ENCODE data around the gene REPS2.

REPS2 gene

DNA sequence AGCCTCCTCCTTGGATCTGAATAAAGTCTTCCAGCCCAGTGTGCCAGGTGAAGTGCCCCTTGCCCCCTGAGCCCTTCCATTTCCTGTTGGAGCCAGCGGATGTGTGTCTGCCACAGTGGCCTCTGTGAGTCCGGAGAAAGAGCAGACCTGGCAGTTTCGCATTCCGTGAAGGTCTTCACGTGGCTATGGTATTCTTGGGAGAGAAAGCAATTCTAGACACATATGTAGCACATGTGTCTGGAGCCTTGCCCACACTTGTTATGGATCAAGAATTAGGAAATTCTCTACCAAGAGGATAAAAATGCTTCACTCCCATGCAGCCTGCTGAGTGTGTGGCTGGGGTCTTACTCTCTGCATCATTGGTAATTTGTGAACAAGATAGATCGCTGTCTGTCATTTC is 130.9 kb downstream of the REPS2 start:
- DNase-seq (ENCODE audit: extremely low read depth in 1 of 2, low read depth in 1 of 2) = no peak

DNA sequence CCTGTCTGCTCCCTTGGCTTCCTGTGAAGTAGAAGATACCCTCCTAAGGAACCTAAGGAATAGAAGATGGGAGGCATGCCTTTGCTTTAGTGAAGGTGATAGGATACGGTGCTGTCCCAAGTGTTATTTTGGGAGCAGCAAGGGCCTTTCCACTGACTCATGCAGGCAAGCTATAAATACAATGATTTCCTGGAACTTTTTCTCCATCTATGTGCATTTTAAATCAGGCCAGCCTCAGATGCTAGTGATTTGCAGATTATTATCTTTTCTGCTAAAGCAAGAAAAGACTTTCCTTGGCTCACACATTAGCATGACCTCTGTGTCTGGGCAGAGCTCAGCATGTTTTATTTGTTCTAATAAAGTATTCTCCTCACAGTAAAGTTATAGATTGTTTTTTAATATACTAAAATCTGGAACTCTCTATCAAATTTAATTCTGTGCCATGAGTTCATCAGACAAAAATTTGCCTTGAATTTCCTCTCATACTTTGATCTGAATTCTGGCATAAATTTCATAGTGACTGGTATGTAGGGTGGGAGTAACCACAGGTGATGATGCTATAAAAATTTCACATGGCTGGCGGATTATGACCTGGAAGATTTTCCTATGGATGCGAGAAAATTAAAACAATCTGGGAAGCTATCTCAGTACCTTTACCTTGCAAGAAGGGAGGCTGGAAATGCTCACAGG is 131.7 kb downstream of the REPS2 start:
- no peak for DNase-seq (ENCODE audit: extremely low read depth in 1 of 2, low read depth in 1 of 2)

- no peak for DNase-seq (ENCODE audit: extremely low read depth in 1 of 2, low read depth in 1 of 2)
These were observed 135.1 kb downstream of the REPS2 start for GRCh38 chrX:17081511-17081910.

GRCh38 chrX:17081968-17082367 is 135.5 kb downstream of the REPS2 start:
- DNase-seq (ENCODE audit: extremely low read depth in 1 of 2, low read depth in 1 of 2) = no peak

DNA sequence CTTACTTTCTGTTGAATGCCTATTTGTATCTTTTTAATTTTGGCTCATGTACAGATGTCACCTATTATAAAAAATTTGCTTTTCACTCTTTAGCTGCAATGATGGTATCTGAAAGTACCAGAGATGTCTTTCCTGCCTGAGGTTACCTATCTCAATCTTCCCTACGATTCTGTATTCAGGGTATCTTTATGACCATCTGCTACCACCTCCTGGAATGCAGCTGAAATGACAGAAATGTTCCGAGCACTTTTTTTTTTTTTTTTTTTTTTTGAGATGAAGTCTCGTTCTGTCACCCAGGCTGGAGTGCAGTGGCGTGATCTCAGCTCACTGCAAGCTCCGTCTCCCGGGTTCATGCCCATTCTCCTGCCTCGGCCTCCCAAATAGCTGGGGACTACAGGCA is 136.4 kb downstream of the REPS2 start:
- DNase-seq (ENCODE audit: extremely low read depth in 1 of 2, low read depth in 1 of 2) = no peak

DNA sequence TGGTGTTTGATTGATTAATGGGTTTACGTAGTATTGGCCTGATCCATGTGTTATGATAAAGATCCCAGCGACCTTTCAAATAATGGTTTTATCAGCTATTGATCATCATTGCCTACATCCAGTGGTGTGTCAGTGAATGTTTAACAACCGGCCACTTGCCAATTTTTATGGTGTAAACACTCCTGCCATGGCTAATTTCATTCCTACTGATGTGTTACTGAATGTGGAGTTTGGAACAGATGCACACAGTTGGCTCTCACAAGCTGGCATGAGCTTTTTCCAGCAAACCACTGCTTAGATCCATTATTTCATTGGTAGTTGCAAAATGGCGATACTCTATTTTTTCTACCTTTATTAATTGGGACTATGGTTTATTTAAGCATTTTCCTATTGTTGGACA is 139.9 kb downstream of the REPS2 start:
- no peak for DNase-seq (ENCODE audit: extremely low read depth in 1 of 2, low read depth in 1 of 2)

- DNase-seq (ENCODE audit: extremely low read depth in 1 of 2, low read depth in 1 of 2) = no peak
These were observed 148.7 kb downstream of the REPS2 start for GRCh38 chrX:17095161-17095560.

- DNase-seq (ENCODE audit: extremely low read depth in 1 of 2, low read depth in 1 of 2) = no peak
These were observed 152.2 kb downstream of the REPS2 start for GRCh38 chrX:17098516-17099247.

DNA sequence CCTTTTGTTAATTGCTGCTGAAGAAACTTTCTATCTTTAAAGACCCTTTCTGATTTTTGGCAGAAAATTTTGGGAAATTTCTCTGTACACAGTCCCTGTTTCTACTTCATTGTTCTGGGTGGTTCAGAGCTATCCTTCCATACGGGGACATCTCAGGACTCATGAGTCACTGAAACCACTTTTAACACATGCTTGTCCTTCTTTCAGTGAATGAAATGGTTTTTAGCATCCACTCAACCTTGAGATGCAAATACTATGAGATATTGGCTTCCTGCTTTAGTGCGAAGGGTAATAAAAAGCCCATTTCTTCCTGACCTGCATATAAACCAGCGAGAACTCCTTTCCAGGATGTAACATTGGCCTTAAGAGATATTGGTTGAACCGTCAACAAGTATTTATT is 158.0 kb downstream of the REPS2 start:
- no peak for DNase-seq (ENCODE audit: extremely low read depth in 1 of 2, low read depth in 1 of 2)

DNA sequence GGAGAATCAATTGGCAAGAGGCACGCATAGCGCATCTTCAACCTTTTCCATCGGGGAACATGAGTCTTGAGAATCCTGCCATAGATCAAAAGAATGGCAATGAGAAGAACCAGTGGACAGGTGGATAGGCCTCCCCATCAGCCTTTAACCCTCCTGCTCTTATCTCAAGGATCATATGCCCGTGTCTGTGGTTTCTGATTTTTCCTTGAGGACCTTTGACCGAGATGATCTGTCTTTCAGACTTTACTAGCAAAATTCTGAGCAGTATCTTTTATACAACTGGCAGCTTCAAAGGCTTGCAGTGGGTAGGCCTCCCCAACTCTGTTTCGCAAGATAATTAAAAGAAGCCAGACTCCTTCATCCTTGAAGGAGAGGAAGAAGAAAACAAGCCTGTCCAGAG is 174.4 kb downstream of the REPS2 start:
- DNase-seq (ENCODE audit: extremely low read depth in 1 of 2, low read depth in 1 of 2) = no peak

DNA sequence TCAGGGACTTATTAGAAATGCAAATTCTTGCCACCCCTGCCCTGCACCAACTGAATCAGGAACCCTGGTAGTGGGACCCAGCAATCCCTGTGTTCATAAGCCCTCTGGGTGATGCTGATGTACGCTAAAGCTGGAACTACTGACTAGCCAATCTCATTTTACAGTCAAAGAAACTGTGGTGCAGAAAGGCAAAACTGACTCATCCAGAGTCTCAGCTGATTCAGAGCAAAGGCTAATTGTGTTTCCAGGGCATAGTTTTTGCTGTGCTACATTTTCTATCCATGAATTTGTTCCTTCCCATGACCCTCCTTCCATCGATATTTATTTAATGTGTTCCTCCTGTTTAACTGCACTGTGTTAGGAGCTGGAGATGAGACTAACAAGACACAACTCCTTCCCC is 207.5 kb downstream of the REPS2 start:
- no peak for DNase-seq (ENCODE audit: extremely low read depth in 1 of 2, low read depth in 1 of 2)

DNA sequence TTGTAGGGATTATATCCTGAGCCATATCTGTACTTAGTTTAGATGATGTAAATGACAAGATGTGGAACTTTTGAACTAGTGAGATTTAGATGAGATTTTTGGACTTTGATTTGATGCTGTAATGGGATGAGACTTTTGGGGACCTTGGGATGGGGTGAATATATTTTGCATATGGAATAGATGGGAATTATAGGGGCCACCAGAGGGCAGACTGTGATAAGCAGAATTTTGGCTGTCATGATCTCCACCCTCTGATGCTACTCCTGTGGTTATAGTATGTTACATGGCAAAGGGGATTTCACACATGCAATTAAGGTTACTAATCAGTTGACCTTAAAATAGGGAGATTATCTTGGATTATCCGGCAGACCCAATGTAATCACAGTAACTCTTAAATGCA is 214.5 kb downstream of the REPS2 start:
- no peak for DNase-seq (ENCODE audit: extremely low read depth in 1 of 2, low read depth in 1 of 2)

DNA sequence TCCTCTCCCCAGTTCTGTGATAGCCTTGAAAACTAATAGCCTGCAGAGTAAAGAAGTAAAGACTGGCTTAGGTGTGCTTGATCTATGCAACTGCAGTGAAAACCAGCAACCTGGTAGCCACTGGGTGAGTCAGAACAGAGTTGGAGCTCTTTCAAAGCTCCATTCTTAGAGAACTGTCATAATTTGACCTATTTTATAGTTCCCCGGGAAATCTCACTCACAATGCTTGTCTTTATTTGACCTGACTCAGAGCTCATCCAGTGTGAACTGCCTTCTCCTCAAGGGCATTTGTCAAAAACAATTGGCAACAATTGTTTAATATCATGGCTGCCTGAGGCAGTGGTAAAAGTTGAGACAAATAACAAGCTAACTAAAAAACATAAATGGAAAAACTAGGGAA is 215.5 kb downstream of the REPS2 start:
- DNase-seq (ENCODE audit: extremely low read depth in 1 of 2, low read depth in 1 of 2) = no peak

DNA sequence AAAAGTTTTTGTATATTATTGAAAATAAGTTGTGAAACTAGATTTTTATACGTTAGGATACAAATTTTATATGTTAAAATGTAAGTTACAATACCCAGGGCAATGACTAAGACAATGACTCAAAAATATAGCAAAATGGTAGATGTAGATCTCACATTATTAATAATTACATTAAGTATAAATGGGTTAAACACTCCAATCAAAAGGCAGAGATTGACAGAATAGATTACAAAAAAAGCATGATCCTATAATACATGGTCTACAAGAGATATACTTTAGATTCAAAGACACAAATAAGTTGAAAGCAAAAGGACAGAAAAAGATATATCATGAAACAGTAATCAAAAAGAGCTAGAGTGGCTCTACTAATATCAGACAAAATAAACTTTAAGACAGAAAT is 217.6 kb downstream of the REPS2 start:
- DNase-seq (ENCODE audit: extremely low read depth in 1 of 2, low read depth in 1 of 2) = no peak

DNA sequence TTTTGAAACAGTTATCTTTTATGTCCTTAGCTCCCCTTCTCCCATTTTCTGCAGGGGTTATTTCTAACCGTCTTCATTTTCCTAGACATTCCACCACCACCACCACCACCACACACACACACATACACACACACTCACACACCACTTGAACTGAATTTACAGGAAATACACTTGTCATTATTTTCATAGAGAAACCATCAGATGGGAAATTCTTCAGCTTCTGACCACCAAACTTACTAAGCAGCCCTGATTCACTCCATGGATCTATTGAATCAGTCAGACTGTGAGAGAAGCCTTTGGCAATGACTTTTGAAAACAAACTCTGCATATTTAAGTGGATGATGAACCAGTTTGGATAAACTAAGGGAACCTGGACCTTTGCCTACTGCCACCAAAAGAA is 218.5 kb downstream of the REPS2 start:
- DNase-seq (ENCODE audit: extremely low read depth in 1 of 2, low read depth in 1 of 2) = no peak

- no peak for DNase-seq (ENCODE audit: extremely low read depth in 1 of 2, low read depth in 1 of 2)
These were observed 221.5 kb downstream of the REPS2 start for GRCh38 chrX:17167915-17168314.

DNA sequence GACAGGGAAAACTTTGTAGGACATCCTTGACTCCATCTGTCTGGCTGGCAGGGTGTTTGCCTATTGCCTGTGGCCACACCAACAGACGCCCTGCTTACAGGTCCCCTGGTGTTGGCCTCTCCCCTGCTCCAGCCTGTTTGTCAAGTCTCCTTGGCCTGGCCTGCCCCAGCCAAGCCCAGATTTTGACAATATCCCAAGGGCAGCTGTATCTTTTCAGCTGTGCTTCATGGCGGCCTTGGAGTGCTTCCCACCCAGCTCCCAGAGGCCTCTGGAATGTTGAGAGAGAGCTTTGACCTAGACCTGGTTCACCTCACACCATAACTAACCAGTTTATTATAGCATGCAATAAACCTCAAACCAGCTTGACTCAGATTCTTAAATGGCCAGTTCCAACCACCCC is 224.5 kb downstream of the REPS2 start:
- DNase-seq (ENCODE audit: extremely low read depth in 1 of 2, low read depth in 1 of 2) = no peak

DNA sequence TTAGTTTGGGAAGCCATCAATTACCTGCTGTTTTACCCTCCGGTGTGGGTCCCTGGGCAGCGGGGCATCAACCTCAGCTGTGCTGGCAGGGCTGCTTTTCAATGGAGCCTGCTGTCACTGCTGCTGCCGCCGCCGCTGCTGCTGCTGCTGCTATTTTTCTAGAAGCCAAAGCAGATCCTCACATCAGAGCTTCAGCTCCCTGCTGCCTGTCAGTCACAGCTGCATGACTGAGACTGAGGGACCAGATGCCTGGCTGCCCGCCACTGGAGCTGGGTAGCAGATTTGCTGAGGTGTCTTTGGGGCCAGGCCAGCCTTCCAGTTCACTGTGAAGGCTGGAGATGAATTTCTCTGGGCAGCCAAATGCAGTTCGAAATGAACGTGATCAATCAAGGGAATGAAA is 228.2 kb downstream of the REPS2 start:
- DNase-seq (ENCODE audit: extremely low read depth in 1 of 2, low read depth in 1 of 2) = no peak

DNA sequence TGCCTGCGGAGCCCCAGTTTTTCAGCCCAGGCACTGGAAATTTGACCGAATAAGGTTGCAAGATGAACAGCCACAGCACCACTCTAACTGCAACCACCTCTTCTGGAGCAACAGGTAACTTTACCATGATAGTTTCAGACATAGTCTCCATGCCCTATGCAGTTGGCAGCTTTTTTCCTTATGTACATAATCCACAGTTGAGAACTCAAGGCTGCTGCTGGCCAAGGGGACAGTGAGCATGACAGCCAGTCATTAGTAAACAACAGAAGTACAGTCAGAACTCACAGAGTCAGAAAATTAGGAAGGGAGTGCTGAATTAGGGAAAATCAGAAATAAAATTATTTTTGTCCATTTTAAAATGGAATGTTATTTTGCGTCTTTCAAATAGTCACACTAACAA is 235.9 kb downstream of the REPS2 start:
- DNase-seq (ENCODE audit: extremely low read depth in 1 of 2, low read depth in 1 of 2) = no peak

- DNase-seq (ENCODE audit: extremely low read depth in 1 of 2, low read depth in 1 of 2) = no peak
These were observed 237.1 kb downstream of the REPS2 start for GRCh38 chrX:17183566-17183965.

DNA sequence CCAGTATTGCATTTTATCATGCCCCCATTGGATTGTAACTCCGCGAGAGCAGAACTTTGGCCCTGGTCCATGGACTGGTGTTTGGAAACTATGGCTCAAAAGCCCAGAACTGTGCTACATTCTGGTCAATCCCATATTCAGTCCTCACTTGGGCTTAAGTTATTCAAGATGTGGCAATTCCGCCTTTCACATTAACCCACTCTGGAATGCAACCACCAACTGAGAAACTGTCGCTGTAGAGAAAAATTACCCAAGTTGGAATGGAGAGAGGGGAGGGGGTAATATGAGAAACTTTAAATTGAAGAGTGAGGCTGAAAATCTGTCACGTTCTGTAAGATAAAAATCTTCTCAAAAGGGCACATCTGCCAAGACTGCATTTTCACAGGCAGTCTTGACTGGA is 239.0 kb downstream of the REPS2 start:
- no peak for DNase-seq (ENCODE audit: extremely low read depth in 1 of 2, low read depth in 1 of 2)

DNA sequence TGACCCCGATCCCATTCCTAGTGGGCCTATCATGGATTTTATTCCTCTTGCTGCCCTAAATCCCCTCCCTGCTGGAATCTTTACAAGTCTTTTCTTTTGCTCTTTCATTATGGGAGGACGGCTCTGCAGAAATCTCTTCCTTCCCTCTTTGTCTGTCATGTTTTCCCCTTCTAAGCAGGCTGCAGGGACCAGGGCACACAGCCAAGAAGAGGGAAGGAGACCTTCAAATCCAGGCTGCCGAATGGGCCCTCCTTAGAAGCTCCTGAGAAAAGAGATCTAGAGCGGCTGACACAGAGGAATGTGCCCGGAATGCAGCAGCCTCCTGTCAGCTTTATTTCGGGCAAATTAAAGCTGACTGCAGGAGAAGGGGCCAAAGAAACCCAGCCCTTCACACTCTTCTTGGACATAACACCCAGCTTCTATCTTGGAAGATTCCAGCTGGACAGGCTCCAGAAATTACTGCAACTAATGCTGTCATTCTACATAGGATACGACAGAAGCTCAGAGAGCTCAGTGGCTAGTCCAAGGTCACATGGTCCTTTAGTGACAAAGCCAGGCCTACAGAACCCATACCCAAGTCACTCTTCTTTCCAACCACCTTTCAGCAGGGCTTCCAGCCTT is 240.8 kb downstream of the REPS2 start:
- no peak for DNase-seq (ENCODE audit: extremely low read depth in 1 of 2, low read depth in 1 of 2)

All from activated CD8-positive, alpha-beta memory T cell treated with anti-CD3 and anti-CD28 coated beads for 1 hour (primary cell).